Right lobe of liver (tissue), 6 donors: Measurements from ENCODE around the gene ABCC2. TPM values are rescaled to one million over a fixed set of nuclear protein-coding genes. Genes with fewer than 3 reads are reported as not detected.
"Not testable (repeated sequence)": the region's sequence is repeated elsewhere in the genome, so short reads cannot be mapped to it uniquely, and the experiment has no call there.

Experiments
- ATAC-seq, 4 donors: fragments of 200-7000 bp; cut with Tn5 transposase; one replicate each; pipeline ENCODE4 v1.9.1; 2020; ENCODE audit warnings: mild to moderate bottlenecking in 4 of 4, moderate library complexity in 4 of 4
- DNase-seq, 3 donors: peaks; one replicate each; pipeline ENCODE4 v3.0.0-alpha.2; 2020
- H3K27ac ChIP-seq, 3 donors: fragments of 200-600 bp; one replicate each; pipeline ENCODE4 v1.8.0; 2022
- H3K27me3 ChIP-seq, 2 donors: fragments of 200-600 bp; one replicate each; pipeline ENCODE4 v1.8.0; 2022
- H3K36me3 ChIP-seq, 4 donors: fragments of 200-600 bp; sonication (generic) in 1 of 4; one replicate each; pipeline versions ENCODE4 v1.5.1 to v1.8.0; 2017 to 2022; ENCODE audit warnings: control low read depth in 1 of 4
- H3K4me1 ChIP-seq, 4 donors: fragments of 200-600 bp; sonication (generic) in 1 of 4; one replicate each; pipeline versions ENCODE4 v1.5.1 to v1.8.0; 2017 to 2022; ENCODE audit warnings: control low read depth in 1 of 4
- H3K4me3 ChIP-seq, 3 donors: fragments of 200-600 bp; one replicate each; pipeline ENCODE4 v1.8.0; 2022
- H3K9me3 ChIP-seq, 4 donors: fragments of 200-600 bp; sonication (generic) in 1 of 4; one replicate each; pipeline versions ENCODE4 v1.5.1 to v1.8.0; 2017 to 2022; ENCODE audit warnings: control low read depth in 1 of 4
- POLR2A ChIP-seq: fragments of 450-650 bp; IDR thresholded peaks from one replicate; pipeline ENCODE4 v1.6.1; 2017; ENCODE audit warnings: antibody characterized with exemption, mild to moderate bottlenecking
- WGBS: methylation state at CpG from one replicate; pipeline ENCODE4 v1.1.6; 2018; ENCODE audit warnings: low coverage, low lambda C conversion rate; ENCODE audit not compliant: insufficient coverage; ENCODE audit errors: missing lambda C conversion rate; 5-methylcytosine and 5-hydroxymethylcytosine counted together
- intact Hi-C, 2 donors: fragments of 100-400 bp; cut with DNase I; formaldehyde crosslinking; loops; one replicate each; pipeline versions ENCODE4 v1.11.2 to v1.14.1; 2022
- long read RNA-seq: library from polyadenylated mRNA; unstranded; transcript quantifications from one replicate; pipeline ENCODE4 v2.0.0, GENCODE V29; 2019
- total RNA-seq, 6 experiments: library from RNA; depleted of rRNA in 2 of 6; stranded (reverse); fragments of >200 nt in 2 of 6; fragmentation: NEBNext Ultra II Directional in 3 of 6; extraction: Animal tissue kit (Norgen Biotek cat#: 25700) in 3 of 6; gene quantifications; one replicate each; pipeline versions ENCODE4 v1.1.0 to v1.2.4, GENCODE V29; 2016 to 2023
- TF ChIP-seq, protein P1 (sequence below), 4 donors: fragments of 200-600 bp in 3 of 4; fragments of 450-650 bp in 1 of 4; IDR thresholded peaks; one replicate each; pipeline versions ENCODE4 v1.5.1 to v1.8.0; 2016 to 2022; ENCODE audit warnings: antibody characterized with exemption in 4 of 4, mild to moderate bottlenecking in 2 of 4
- donor health status: DM: no; HTN: yes; CAD: no.
- donor health status: DM: no; HTN: no; CAD: no.
- donor health status: DM: no; HTN: no; CAD: no.
- donor health status: DM: no; HTN: yes; CAD: no.
- donor health status: DM: no; HTN: yes; CAD: no.

ABCC2 gene
- 100 to 1,000 TPM; 136 to 372 (median 156) TPM for total RNA-seq
- long read RNA-seq, transcript ABCC2-201 (7 exons, 1,714 nt) = major isoform, 49 of 69 reads
- long read RNA-seq, partial matches to known transcripts = 12 of 69 reads
- long read RNA-seq, other reads (novel, unspliced or antisense) = 8 of 69 reads

DNA sequence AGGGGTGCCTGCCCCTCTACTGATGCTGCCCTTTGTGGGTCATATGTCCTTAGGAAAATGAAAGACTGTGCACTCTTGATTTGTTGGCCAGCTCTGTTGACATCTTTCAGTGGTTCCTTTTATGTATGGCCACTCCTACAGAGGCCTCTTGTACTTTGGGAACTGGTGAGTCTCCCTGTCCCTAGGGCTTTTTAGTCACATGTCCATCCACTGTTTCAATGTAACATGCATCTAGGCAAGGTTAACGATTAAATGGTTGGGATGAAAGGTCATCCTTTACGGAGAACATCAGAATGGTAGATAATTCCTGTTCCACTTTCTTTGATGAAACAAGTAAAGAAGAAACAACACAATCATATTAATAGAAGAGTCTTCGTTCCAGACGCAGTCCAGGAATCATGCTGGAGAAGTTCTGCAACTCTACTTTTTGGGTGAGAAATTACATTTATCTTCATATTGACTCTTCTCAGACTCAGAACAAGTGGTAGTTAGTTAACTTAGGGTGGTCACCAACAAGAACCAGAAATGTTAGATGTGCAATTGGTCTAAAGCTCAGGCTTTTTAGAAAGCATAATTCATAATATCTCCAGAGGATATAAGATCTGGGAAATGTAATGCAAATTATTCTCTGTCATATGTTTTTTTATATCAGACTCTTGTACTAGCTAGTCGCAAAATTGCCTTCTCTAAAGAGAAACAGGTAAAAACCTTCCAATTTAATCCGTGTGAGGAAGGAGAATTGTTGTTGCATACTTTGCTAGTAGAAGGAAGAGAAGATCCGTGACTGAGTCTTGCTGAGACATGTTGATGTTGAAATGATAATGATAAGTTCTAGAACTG lies at the start of gene ABCC2:
Gene ABCC2 (plus strand): TSS at position 194 of the 840 bp plus-strand sequence. CDS start 205 bp downstream, at position 399.
- 30% methylated on average over 7 of the region's 7 CpGs for WGBS
- intact Hi-C loops = no loop called here
- peak; percentile 76 for TF ChIP-seq POLR2A
- TF ChIP-seq, protein P1, sequence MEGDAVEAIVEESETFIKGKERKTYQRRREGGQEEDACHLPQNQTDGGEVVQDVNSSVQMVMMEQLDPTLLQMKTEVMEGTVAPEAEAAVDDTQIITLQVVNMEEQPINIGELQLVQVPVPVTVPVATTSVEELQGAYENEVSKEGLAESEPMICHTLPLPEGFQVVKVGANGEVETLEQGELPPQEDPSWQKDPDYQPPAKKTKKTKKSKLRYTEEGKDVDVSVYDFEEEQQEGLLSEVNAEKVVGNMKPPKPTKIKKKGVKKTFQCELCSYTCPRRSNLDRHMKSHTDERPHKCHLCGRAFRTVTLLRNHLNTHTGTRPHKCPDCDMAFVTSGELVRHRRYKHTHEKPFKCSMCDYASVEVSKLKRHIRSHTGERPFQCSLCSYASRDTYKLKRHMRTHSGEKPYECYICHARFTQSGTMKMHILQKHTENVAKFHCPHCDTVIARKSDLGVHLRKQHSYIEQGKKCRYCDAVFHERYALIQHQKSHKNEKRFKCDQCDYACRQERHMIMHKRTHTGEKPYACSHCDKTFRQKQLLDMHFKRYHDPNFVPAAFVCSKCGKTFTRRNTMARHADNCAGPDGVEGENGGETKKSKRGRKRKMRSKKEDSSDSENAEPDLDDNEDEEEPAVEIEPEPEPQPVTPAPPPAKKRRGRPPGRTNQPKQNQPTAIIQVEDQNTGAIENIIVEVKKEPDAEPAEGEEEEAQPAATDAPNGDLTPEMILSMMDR (IDR thresholded peaks at IDR 0.05) = no peak
- Histone ChIP-seq H3K4me1 (peaks cover 0 to 43% (median 18%) of the 10 kb centered on the region in 4 donors), H3K27ac (peak within 1 kb of the TSS; percentile 44 to 82 (median 70)), H3K4me3 (peak within 1 kb of the TSS; percentile 41 to 70 (median 59)), H3K36me3 (peaks cover 0 to 23% (median 3%) of the 10 kb centered on the region in 4 donors), H3K27me3 (no peaks in the 10 kb centered on the region), H3K9me3 (no peaks in the 10 kb centered on the region)
- ATAC-seq (peak; percentile 66 to 86 (median 74)), DNase-seq (peak in 1 of 3 donors; percentile 68)

DNA sequence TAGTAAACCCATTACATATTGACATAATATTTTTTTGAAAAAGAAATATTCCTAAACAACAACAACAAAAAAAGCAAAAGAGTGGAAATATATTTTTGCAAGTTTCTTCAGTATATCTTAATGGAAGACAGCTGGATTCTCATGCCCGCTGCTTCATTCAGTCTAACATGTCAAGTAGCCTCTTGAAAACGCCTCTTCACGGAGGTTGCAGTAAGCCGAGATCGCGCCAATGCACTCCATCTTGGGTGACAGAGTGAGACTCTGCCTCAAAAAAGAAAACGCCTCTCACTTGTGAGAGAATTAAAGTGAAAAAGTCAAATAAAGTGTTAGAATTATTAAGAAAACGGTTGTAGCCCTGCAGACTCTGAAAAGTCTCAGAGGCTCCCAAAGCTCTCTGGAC lies 49.1 kb upstream of the ABCC2 start:
- Histone ChIP-seq H3K27me3 (no peaks in the 10 kb centered on the region), H3K4me3 (peak overlapping the region in 2 of 3 donors; percentile 95 to 96), H3K4me1 (peaks cover 0 to 24% (median 4%) of the 10 kb centered on the region in 4 donors), H3K9me3 (no peaks in the 10 kb centered on the region), H3K36me3 (peaks cover 0 to 20% (median 0%) of the 10 kb centered on the region in 4 donors), H3K27ac (peak overlapping the region; percentile 94 to 98 (median 97))
- no peak for DNase-seq
- TF ChIP-seq POLR2A = no peak
- TF ChIP-seq, protein P1 (IDR thresholded peaks at IDR 0.05) = no peak
- ATAC-seq = no peak
- 97% methylated on average over 8 of the region's 8 CpGs for WGBS
- intact Hi-C loops = no loop called here

DNA sequence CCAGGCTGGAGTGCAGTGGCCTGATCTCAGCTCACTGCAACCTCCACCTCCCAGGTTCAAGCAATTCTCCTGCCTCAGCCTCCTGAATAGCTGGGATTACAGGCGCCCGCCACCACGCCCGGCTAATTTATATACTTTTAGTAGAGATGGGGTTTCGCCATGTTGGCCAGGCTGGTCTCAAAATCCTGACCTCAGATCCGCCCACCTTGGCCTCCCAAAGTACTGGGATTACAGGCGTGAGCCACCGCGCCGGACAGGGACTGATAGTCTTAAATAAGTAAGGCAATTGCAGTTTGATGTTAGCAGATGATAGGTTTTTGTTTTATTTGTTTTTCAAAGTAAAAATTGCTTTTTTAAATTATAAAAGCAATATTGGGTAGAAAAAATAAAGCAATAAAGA lies 48.3 kb upstream of the ABCC2 start:
- ATAC-seq, DNase-seq, H3K27ac ChIP-seq, H3K4me3 ChIP-seq, H3K27me3 ChIP-seq, H3K9me3 ChIP-seq, intact Hi-C loops: not testable (repeated sequence)
- 97% methylated on average over 6 of the region's 10 CpGs for WGBS
- H3K36me3 ChIP-seq = peaks cover 0 to 17% (median 0%) of the 10 kb centered on the region in 4 donors
- H3K4me1 ChIP-seq = peaks cover 0 to 24% (median 4%) of the 10 kb centered on the region in 4 donors

DNA sequence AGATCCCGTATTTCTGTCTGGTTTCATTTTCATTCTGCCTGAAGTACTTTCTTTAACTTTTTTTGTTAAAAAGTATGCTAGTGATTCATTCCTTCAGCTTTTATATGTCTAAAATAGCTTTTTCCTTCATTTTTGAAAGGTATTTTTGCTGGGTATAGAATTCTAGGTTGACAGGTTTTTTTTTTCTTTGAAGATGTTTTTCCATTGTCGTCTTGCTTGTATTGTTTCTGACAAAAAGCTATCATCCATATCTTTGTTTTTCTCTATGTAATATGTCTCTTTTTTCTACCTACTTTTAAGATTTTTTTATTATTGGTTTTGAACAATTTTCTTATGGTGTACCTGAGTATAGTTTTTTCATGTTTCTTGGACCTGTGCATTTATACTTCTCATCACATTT lies 42.2 kb upstream of the ABCC2 start:
- Histone ChIP-seq H3K27ac (no peak overlapping the region), H3K4me1 (no peaks in the 10 kb centered on the region), H3K27me3 (no peaks in the 10 kb centered on the region), H3K9me3 (peaks cover 0 to 6% (median 0%) of the 10 kb centered on the region in 4 donors), H3K36me3 (peaks cover 0 to 52% (median 25%) of the 10 kb centered on the region in 4 donors), H3K4me3 (no peak overlapping the region)
- ATAC-seq (no peak), DNase-seq (no peak)
- 100% methylated on average over 2 of the region's 2 CpGs for WGBS
- no peak for TF ChIP-seq POLR2A
- TF ChIP-seq, protein P1 (IDR thresholded peaks at IDR 0.05) = no peak
- intact Hi-C loops = no loop called here
